ENCODE data around the gene HAPLN1. TPM values are rescaled to one million over a fixed set of nuclear protein-coding genes. Genes with fewer than 3 reads are reported as not detected.

The HAPLN1 gene
- total and polyA plus RNA-seq, 2 of the 8 experiments (the other 6 are each of a cell fraction or from before 2014, with no cell fraction given): 0.56 to 2.1 TPM

DNA sequence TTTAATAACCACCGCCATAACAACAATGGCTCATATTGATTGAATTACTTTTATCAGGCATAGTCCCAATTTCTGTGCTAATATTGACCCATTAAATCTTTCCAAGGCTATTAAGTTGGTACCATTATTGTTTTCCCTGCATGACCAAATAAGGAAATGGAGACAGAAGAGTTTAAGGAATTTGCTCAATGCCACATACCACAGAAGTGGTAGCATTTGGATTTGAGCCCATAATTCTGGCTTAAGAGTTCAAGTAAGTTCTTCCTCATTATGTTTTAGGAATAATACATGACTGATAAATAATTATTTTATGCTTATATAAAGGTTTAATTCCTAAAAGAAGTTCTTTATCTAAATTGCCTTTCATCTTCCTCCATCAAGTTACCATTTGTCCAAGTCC, 43.4 kb upstream of the HAPLN1 start:
- Histone ChIP-seq H3K27me3 (replicated peaks in 1 of 4; ENCODE audit: control insufficient read depth in 3 of 4, extremely low read depth in 1 of 4, insufficient read depth in 3 of 4, low read length in 3 of 4) (peaks cover 0 to 1% (median 0%) of the 10 kb centered on the region in 4 experiments; a peak in 1 of 7 replicates), H3K79me1 (ENCODE audit: low read depth, low read length) (no peaks in the 10 kb centered on the region), H4K5ac (ENCODE audit: insufficient read length, low read depth, low read length) (no peak overlapping the region), H3K79me2 (ENCODE audit: control insufficient read depth in 1 of 2, insufficient read depth in 2 of 2, low read length in 2 of 2) (no peaks in the 10 kb centered on the region), H2BK20ac (ENCODE audit: low read length) (no peak overlapping the region), H2AFZ (ENCODE audit: low read length) (no peak overlapping the region), H3K56ac (replicated peaks; ENCODE audit: insufficient read length, low read depth, low read length) (no peak overlapping the region), H4K20me1 (replicated peaks in 1 of 2; ENCODE audit: control insufficient read depth in 1 of 2, insufficient read depth in 2 of 2, low read length in 2 of 2) (no peaks in the 10 kb centered on the region), H2BK5ac (ENCODE audit: low read depth, low read length) (no peak overlapping the region), H3K27ac (ENCODE audit: low read depth, low read length) (no peak overlapping the region), H2BK12ac (ENCODE audit: low read depth, low read length) (no peak overlapping the region), H3K4me3 (ENCODE audit: extremely low read depth in 1 of 4, insufficient read depth in 2 of 4, low read depth in 3 of 4, low read length in 4 of 4) (no peak overlapping the region), H3K14ac (ENCODE audit: insufficient read length) (no peak overlapping the region), H2BK120ac (replicated peaks; ENCODE audit: low read depth, low read length) (no peak overlapping the region), H3K4ac (replicated peaks; ENCODE audit: insufficient read length, low read depth, low read length) (no peak overlapping the region), H3K23ac (ENCODE audit: insufficient read length) (no peak overlapping the region), H4K91ac (replicated peaks; ENCODE audit: insufficient read length, low read length) (no peak overlapping the region), H3K23me2 (ENCODE audit: low read depth, low read length) (no peaks in the 10 kb centered on the region), H3K4me2 (ENCODE audit: insufficient read depth in 1 of 2, low read depth in 2 of 2, low read length in 2 of 2) (no peak overlapping the region), H3K18ac (ENCODE audit: extremely low read depth, low read length) (no peak overlapping the region), H3K36me3 (ENCODE audit: control insufficient read depth in 2 of 4, insufficient read depth in 4 of 4, low read length in 3 of 4) (no peaks in the 10 kb centered on the region), H3K4me1 (replicated peaks in 1 of 4; ENCODE audit: control insufficient read depth in 3 of 4, insufficient read depth in 4 of 4, low read length in 3 of 4) (no peaks in the 10 kb centered on the region), H3K9me3 (ENCODE audit: insufficient read depth in 2 of 2, low read depth in 1 of 2, low read length in 1 of 2) (peaks cover 29 to 33% of the 10 kb centered on the region in 2 experiments), H2BK15ac (ENCODE audit: low read length) (no peak overlapping the region), H2AK5ac (ENCODE audit: low read depth, low read length) (no peak overlapping the region), H3K9ac (replicated peaks in 1 of 4; ENCODE audit: extremely low read depth in 1 of 4, low read depth in 3 of 4, low read length in 3 of 4) (no peak overlapping the region), H4K8ac (ENCODE audit: extremely low read depth, insufficient read depth, low read length) (no peak overlapping the region)
- ChIA-PET POLR2A (ENCODE audit: partially characterized antibody) (no interaction called here), CTCF (ENCODE audit: partially characterized antibody) (no interaction called here)
- 92% methylated on average over 1 of the region's 1 CpG; no CpG with 5 or more reads in 1 of the 2 experiments for whole genome bisulfite sequencing, 2 experiments (ENCODE audit: extremely low coverage in 1 of 2, insufficient coverage in 1 of 2, insufficient read length in 1 of 2, insufficient replicate concordance in 2 of 2, low coverage in 1 of 2, low lambda C conversion rate in 2 of 2, missing lambda C conversion rate in 1 of 2)
- FAIRE-seq (no peak), DNase-seq (ENCODE audit: low read depth in 1 of 2, low spot score in 2 of 2) (no peak)
- no peak for TF ChIP-seq CEBPB (IDR thresholded peaks at IDR 0.05; ENCODE audit: low read depth, low read length)
- peak; percentile 40; the same call in 1 of the 2 replicates for TF ChIP-seq SRF (IDR thresholded peaks at IDR 0.05; ENCODE audit: low read depth, low read length)
- TF ChIP-seq RAD21 (IDR thresholded peaks at IDR 0.05 in 1 of 2, conservative IDR thresholded peaks at IDR 0.05 in 1 of 2; ENCODE audit: low read depth in 2 of 2, low read length in 2 of 2): no peak
